Measurements from ENCODE around the gene EXT2.

EXT2 gene

DNA sequence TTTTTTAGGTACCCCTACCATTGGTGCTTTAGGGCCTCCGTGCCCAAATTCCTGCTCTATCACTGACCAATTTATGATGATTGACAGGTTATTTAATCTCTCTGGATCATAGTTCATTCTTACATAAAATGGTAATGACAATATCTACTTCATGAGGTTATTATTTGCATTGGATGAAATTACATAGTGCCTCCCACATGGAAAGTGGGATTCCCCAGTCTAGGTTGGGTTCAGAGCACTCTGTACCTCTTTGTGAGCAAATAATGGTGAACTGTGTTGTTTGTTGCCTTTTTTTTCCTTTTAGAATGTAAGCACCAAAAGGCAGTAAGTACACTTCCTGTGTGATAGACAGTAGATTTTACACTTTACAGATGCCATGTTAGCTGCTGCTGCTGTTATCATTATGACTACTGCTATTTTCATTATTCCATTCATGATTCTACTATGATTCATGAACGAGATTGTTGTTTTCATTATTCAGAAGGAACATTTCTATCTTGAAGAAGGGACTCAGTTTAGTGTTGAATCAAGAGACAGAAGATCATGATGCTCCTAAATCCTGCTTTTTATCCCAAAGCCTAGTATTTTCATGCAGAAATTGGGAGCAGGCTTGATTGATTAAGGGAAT, 113.6 kb downstream of the EXT2 start:
- no peak for DNase-seq

DNA sequence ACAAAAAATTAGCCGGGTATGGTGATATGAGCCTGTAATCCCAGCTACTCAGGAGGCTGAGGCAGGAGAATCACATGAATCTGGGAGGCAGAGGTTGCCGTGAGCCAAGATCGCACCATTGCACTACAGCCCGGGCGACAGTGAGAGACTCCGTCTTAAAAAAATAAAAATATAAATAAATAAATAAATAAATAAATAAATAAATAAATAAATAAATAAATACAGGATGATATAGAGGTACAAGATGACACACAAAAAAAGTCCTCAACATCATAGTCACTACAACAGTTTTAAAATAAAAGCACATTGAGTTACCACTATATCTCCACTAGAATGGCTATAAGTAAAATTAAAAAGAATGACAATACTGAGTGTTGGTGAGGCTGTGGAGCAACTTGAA, 116.7 kb downstream of the EXT2 start:
- DNase-seq = no peak

DNA sequence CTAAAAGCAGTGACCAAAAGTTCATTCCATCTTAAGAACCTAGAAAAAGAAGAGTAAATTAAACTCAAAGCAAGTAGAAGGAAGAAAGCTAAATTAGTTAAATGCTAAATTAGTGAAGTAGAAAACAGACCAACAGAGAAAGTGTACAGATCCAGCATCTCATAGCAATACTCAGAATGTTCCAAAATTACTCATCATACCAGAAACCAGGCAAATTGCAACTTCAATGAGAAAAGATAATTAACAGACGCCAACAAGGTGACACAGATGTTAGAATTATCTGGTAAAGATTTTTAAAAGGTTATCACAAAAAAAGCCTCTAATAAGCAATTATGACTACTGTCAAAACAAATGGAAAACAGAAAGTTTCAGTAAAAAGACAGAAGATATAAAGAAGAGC, 117.7 kb downstream of the EXT2 start:
- no peak for DNase-seq

DNA sequence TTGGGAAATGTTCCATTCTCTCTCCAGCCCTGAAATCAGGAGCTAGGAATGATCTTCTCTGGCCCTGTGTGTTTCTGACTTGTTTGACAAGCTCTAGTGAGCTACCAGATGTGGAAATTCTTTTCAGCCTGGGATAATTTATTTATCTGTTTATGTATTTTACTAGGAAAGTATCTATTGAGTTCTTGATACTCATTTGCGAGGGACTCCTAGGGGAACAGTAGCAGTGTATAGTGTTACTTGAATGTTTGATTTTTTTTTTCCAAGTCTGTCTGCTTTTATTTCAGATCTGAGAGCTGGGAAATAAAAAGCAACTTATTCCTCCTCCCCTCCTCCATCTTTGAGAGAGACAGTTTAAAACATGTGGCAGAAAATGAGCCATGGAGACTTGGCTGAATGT, 122.0 kb downstream of the EXT2 start:
- no peak for DNase-seq

DNA sequence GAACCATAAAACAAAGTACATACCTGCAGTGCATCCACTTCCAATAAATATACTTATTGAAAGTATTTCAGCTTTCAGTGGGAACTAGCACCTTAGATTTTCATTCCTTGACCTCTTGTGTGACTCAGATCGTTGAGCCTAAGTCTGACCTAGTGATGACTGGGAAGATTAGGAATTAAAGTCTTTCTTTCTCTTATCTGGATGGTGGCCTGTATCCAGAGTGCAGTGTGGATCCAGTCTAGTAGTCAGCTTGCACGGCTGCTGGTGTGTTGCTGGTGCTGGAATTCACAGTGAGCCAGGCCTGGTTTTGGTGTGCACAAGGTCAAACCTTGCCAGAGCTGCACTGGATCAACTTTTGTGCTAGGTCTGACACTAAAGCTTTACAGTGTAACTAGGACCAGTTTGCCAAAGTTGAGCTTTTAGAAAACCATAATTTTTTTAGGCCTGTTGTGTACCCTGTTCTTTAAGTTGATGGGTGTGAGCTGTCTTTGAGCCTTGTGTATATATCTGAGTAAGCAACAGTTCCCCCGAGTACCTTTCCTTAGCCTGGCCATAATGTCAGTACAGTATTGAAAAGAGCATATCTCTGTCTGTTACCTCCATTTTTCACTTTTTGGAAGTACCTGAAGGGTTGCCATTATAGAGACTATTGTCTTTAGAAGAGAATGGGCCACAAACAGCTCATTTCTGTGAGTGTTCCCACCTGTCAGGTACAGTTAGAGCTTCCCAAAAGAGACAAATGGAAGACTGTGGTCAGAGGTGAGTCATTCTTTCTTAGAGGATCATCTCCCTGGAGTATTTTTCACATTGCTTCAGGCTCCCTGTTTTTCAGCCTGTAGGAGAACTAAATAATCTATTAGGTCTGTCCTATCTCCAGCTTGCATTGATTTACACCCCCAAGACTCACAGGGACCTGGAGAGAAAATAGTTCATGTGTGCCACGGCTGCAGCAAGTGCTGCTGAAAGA, 124.6 kb downstream of the EXT2 start:
- DNase-seq = no peak

DNA sequence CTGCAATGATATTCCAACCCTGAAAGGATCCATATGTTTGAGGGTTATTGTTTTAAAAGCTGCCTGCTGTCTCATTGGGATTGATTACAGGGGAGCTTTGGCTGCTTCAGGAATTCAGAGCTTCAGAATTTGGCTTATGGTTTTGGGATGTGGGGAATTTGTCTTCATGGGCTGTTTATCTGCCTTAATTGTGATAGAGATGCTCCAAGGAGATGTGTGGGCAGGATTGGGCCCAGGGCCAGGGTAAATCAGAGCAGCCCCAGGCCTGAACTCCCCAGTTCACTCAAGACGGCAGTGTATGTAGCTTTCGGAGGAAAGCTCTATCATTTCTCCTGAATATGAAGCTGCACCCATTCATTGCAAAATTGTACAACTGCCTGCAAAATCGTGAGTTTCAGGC, 126.0 kb downstream of the EXT2 start:
- DNase-seq = no peak

DNA sequence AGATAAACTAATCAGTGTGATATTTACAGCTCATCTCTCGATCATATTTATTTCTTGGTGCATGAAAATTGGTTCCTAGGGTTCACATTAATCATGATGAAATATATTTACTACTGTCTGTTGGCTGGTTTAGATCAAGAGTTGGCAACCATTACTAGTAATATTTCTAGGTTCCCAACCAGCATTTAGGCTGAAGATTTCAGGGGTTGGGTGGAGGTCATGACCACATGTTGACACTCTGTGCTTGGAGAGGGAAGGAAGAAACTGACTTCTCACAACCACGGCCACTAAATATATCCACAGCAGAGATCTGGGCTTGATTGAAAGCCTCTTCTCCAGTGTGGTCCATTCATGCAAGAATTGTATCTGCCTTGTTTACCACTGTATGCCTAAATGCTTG, 126.5 kb downstream of the EXT2 start:
- DNase-seq = no peak

DNA sequence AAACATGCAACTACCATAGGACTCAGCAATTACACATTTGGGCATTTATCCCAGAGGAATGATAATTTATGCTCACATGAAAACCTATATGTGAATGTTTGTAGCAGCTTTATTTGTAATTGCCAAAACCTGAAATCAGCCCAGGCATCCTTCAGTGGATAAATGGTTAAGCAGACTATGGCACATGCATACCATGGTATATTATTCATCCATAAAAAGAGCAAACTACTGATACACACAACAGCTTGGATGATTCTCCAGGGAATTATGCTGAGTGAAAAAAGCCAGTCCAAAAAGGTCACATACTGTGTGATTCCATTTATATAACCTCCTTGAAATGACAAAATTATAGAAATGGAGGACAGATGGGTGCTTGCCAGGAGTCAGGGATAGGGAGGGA, 127.8 kb downstream of the EXT2 start:
- DNase-seq = no peak

DNA sequence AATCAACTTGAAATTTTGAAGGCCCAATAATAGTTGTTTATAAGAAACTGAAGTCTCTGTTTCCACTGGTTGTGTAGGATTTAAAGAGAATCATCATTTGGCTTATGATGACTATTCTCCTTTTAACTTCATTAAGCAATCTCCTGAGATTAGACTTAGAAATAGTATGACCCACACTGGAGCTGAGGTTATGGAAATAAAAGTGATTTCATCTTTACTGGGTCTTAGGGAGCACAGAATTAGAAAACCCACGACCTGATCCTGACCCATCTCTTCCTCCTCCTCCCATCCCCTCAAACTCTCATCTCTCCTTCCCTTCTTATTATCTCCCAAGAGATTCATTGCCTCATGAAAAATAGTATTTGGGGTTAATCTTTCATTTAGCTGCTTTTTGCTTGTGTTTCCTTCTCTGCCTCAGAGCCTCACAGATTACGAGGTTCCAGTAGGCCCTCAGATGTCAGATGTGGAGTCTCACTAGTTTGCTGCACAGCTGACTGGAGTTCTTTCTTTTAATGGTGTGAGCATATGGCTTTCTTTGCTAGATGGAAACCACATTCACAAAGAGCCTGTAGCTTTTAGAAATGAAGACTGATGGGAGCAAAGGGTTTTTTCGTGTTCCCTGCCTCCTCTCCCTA, 129.5 kb downstream of the EXT2 start:
- DNase-seq = no peak

DNA sequence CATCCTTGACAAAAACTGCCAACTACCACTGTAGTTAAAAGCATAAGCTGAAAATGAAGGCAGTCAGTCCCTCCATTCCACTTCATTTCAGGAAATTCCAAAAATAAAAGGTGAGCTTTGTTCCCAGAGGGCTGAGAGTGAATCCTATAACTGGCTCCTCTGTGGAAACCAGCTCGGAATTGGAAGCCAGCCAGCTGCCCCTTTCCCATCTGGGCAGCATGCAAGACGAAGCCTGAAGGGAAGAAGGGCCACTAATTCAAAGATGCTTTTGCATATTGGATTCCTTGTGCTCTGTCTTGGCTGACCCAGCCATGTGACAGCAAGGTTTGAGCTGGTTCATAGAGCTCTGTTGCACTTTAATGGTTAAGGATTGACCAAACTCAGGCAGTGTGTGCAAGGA, 131.0 kb downstream of the EXT2 start:
- DNase-seq = no peak

DNA sequence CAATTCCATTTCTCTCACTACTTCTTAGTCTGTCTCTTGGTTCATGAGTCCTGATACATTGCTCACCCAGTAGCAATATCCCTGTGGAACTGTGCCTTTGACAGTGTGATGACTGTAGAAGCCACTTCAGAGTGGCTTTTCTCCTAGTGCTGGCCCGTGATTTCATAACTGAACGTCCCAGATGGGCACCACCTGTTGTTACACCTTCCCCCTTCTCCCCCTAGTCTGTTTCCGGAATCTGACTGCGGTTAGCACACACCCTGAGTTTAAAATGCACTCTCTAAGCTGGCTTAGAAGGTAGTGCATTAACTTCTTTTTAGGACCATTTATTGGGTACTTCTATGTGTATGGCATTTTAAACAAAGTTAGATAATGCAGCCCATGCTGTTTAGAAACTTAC, 131.5 kb downstream of the EXT2 start:
- no peak for DNase-seq

DNA sequence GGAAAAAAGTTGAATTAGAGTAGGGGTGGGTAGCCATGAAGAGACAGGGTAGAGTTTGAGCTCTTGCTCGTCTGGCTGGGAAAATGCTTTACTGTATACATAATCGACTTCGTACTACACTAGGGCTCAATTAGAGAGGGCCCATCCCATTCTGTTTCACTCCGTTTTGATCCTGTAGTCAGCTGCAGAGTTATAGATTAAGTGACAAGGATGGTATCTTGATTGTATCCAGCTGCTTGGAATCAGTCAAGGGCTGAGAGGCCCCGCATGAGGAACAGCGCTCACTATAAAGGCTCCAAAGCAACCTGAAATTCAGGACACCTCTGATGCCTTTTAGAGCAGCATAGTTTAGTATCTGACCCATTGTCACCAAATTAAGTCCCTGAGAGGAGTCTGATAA, 132.9 kb downstream of the EXT2 start:
- DNase-seq = no peak

DNA sequence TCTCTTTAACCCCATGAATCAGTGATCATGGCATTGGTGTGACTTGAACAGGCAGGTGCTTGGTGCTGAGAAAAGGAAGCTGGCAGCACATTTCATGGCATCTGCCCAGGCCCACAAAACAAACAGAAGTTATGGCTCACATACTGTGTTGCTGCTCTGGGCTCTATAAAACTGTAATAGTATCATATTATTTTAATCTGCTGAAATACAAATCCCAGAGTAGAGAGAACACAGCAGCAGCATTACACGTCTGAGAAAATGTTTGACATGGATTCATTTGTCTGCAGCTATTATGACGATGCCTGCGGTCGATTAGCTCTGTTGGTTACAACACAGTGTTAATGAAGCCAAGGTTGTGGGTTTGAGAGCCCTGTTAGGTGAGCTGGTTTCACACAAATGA, 133.6 kb downstream of the EXT2 start:
- DNase-seq = no peak

DNA sequence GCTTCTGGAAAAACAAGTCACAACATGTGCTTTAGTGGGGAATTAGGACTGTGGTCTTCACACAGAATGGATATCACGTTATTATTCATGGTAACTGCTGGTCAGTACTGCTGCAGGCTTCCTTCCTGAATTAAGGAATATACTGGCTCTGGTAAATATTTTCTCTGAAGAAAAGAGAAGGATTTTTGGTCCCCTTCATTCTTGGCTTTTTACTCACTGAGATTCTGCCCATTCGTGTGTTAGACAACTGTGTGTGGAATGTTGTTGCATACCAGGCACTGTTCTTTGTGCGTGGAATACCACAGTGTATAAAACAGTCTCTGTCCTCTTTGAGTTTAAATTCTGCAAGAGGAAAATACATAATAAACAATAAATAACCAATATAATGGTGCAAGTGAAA, 134.1 kb downstream of the EXT2 start:
- no peak for DNase-seq

DNA sequence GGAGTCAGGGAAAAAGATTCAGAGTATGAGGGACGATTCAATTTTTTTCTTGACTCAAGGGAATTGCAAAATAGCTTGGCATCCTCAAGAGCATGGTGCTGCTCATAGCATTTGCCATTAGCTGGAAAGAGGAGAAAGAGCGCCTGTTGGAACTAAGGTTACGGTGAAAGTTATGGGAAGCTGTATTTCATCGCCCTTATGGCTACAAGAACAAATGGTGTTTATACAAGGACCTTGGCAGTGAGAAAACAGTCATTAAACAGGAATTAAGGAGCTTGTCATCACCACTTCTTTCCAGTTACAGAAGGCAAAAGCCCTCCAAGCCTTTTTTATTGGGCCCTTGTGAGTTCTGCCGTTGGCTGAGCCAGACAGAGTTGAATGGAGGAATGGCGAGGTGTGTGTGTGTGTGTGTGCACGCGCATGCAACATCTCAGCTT, 140.3 kb downstream of the EXT2 start:
- DNase-seq = no peak

DNA sequence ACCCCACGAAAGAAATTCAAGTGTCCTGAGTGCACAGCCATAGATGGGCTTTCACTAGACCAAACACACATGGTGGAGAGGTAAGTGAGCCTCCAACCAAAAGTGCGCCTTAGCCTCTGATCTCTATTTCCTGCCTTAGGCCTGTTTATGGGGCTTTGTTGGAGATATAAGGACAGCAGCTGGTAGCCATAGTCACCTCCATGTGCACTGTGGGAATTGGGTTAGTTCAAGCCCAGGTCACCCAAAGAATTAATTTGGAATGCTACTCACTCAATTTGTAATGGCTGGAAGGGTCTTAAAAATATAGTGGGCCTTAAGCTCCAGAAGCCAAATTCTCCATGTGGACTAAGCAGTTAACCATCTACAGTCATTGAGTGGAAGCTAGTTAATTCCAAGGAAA, 140.8 kb downstream of the EXT2 start:
- DNase-seq = no peak

DNA sequence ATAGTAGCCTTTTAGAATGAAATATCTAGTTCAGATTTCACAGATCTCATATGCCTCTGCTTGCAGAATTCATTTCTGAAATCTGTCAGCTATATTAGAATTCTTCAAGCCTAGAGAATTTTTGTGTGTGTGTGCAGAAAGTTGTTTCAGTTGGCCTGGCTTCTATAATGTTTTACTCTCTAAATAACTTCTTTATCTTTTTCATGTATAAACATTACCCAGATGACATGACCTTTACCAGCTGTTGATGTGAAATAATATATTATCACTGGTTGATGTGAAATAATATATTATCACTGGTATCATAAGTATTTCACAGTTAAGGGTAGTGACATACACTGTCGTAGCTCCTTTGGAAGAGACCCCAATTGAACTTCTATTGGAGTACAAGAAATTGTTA, 141.7 kb downstream of the EXT2 start:
- no peak for DNase-seq

DNA sequence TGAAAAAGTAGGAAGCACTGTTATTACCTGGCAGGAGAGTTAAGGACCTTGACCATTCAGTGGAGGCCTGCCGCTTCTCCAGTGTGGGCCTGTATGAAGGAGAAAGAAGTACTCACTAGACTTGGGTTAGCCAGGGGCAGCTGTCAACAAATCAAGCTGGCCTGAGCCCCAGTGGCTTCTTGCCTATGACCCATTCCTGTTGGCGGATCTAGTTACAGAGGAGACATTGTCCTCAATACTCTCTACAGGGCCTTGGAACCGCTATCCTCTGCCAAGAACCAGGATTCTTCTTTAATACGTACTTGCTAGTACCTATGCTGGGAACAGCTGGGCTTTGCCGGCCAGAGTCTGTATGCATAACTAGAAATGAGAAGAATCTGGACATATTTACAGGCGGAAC, 146.4 kb downstream of the EXT2 start:
- no peak for DNase-seq

DNA sequence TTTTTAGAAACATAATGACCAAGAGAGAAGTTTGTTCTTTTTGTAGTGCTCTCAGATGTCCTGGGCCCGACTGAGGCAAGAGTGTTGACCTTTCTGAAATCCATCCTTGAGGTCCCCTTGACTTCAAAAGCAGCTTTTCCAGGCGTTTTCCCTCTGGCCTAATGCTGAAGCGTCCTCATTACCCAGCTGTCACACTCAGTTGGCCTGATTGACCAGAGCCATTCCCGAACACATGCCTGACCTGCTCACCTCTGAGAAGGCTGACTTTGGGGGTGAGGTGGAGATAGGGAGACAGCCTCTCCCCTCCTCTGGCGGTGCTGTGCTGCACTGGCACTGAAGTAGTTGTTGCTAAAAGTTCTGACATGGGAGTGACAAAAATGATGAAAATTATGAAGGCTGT, 147.6 kb downstream of the EXT2 start:
- no peak for DNase-seq

DNA sequence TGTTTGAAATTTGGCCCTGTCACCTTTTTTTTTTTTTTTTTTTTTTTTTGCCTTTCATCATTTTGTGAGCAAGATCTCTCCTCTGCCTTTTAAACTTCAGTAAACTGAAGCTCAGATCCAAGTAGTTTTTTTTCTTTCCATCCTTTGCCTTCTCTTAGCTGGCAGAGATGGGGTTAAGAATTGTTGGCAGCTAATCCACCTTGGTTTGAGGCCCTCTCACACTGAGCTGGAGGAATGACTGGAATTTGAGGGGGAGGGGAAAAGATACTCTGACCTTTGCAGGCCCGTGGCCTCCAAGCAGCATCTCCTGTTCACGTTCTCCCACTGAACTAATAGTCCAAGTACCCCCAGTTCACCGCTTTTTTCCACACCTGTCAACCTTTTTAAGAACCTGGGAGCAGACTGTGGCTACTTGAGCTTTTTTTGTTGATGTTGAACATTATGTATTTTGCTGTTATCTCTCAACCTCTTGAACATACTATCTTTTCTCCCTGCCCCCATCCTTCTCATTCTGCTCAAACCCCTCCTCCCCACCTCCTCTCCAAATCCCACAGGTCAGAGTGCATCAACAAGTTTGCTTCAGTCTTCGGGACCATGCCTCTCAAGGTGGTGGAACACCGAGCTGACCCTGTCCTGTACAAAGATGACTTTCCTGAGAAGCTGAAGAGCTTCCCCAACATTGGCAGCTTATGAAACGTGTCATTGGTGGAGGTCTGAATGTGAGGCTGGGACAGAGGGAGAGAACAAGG, 148.3 kb downstream of the EXT2 start:
- DNase-seq = no peak

DNA sequence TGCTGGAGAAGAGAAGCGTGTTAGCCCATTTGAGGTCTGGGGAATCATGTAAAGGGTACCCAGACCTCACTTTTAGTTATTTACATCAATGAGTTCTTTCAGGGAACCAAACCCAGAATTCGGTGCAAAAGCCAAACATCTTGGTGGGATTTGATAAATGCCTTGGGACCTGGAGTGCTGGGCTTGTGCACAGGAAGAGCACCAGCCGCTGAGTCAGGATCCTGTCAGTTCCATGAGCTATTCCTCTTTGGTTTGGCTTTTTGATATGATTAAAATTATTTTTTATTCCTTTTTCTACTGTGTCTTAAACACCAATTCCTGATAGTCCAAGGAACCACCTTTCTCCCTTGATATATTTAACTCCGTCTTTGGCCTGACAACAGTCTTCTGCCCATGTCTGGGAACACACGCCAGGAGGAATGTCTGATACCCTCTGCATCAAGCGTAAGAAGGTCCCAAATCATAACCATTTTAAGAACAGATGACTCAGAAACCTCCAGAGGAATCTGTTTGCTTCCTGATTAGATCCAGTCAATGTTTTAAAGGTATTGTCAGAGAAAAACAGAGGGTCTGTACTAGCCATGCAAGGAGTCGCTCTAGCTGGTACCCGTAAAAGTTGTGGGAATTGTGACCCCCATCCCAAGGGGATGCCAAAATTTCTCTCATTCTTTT, 149.3 kb downstream of the EXT2 start:
- no peak for DNase-seq

DNA sequence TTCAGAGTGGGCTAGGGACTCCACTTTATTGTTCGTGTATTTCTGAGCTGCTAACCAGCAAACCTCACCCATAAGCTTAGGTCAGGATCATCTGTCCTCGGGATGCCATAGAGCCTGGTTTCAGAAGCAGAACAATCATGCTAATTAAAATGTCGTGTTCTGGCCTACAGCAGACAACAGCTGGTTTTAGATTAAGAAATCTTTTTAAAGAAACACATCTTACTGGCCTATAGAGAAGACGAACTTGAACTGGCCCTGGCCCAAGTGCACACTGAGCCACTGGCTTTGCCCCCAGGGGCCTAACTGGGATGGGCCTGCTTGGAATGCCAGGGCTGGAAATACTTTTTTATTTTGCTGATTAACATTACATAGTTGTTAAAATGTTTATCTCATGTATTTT, 151.2 kb downstream of the EXT2 start:
- DNase-seq = no peak

DNA sequence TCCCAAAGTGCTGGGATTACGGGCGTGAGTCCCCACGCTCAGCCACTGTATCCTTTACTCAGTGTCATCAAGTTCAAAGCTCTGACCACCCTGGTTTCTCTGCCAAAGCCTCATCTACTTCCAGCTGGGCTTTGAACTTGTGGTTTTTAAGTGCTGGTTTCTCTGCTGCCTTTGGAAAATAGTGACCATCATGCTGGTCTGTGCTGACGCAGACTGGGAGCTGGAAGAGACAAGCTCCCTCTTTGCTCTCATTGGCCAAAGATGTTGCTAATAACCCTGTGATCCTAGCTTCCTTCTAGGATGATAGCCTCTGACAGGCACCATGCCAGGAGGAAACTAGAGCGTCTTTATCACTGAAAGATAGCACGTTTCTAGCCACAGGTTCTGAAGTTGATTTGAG, 152.0 kb downstream of the EXT2 start:
- DNase-seq = no peak
